HG03108 (cell line): ENCODE measurements around the gene RPL13.

Source experiments
- ATAC-seq: cut with Tn5 transposase; IDR thresholded peaks from one replicate; pipeline ENCODE4 v1.9.1; 2021; ENCODE audit warnings: moderate library complexity; ENCODE audit not compliant: unreplicated experiment

RPL13 gene

GRCh38 chr16:89595330-89596060 is 35.0 kb downstream of the RPL13 start:
- ATAC-seq = no peak

GRCh38 chr16:89596061-89596689 is 35.7 kb downstream of the RPL13 start:
- ATAC-seq = no peak

- ATAC-seq = no peak
These were observed 36.6 kb downstream of the RPL13 start for GRCh38 chr16:89596957-89597649.

GRCh38 chr16:89598199-89598598 is 37.7 kb downstream of the RPL13 start:
- no peak for ATAC-seq

DNA sequence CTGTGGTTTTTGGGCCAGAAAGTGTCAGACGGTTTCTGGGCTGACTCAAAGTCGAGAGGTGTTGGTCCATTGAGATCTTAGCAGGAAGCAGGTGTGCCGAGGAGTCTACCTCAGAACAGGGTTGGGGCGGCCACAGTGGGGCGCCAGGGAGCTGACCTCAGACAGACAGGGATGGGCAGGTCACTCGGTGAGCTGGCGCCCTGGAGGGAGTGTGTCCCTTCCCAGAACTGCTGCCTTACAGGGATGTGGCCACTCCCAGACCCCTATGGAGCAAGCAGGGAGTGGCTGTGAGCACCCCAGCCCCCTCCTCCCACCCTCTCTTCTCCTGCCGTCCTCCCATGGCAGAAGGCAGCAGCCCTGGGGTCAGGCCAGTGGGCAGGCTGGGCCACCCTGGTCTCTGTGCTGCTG is 39.0 kb downstream of the RPL13 start:
- ATAC-seq = no peak

- no peak for ATAC-seq
These were observed 39.4 kb downstream of the RPL13 start for GRCh38 chr16:89599902-89600301.

GRCh38 chr16:89600427-89600826 is 39.9 kb downstream of the RPL13 start:
- ATAC-seq = no peak

GRCh38 chr16:89600956-89601355 is 40.5 kb downstream of the RPL13 start:
- no peak for ATAC-seq

GRCh38 chr16:89601906-89602272 is 41.4 kb downstream of the RPL13 start:
- ATAC-seq = no peak

GRCh38 chr16:89602273-89602951 is 41.9 kb downstream of the RPL13 start:
- no peak for ATAC-seq

DNA sequence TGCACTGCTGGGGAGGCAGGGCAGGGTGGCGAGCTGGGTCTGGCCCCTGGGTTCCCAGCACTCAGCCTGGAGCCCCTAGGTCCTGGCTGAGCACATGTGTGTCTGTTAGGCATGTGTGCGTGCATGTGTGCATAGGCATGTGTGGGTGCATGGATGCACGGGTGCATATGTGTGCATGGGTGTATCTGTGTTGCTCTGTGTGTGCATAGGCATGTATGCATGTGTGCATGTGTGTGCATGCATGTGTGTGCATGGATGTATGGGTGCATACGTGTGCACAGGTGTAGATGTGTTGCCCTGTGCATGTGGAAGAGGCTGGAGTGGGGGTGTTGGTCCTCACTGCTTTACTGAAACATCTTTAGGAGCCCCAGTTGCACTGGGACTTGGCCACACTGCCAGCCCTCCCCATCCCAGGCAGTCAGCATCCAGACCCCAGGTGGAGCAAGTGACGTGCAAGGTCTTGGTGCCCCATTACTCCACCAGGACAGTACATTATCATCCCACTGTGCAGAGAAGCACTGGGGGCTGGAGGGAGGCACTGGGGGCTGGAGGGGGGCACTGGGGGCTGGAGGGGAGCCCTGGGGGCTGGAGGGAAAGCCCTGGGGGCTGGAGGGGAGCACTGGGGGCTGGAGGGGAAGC is 42.6 kb downstream of the RPL13 start:
- no peak for ATAC-seq

- no peak for ATAC-seq
These were observed 44.3 kb downstream of the RPL13 start for GRCh38 chr16:89604764-89605163.

DNA sequence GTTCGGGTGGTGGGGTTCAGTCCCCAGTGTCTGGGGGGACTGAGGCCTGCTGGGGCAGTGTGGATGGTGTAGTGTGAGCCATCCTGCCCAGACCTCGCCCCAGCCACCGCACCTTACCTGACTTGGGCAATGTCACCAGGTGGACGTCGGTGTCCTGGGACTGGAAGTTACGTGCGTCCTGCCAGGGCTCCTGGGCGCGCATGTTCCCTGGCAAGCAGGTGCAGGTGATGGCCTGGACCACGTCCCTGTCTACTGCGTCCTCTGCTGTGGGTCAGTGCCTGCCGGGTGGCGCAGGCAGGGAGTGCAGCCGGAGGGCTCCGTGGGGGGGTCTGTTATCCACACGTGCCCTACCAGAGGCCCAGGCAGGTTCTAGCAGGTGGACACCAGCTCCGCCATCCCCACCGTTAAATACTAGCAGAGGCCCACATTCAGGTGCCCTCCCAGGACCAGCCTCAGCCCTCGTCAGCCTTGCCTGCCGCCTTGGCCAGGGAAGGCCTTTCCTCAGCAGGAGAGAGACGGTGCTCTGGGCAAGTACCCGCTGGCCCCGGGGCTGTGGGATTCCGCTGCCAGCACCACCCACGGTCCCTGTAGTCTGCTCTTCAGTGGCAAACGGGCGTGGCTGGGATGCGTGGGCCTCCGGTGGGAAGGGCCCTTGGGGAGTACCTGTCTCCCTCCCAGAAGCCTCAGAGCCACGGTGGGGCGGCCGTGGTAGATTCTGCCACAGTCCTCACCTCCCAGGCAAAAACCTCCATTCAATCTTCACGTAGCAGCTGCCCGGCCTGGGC is 44.9 kb downstream of the RPL13 start:
- no peak for ATAC-seq

DNA sequence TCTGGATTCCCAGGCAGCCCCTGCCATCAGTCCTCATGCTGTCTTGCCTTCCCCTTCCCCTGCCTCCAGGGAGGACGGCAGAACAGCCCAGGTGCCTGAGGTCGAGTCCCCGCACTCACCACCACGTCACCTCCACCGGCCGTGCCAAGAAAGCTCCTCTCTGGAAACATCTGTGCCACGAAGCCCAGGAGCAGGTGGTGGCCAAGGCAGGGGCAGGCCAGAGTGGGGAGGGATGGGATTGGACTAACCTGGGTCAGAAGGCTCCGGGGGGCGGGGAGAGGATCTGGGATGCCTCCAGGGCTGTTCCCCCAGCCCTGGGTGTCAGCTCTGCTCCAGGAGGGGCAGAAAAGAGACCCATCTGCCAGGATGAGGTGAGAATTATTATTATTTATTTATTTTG is 45.5 kb downstream of the RPL13 start:
- ATAC-seq = no peak

DNA sequence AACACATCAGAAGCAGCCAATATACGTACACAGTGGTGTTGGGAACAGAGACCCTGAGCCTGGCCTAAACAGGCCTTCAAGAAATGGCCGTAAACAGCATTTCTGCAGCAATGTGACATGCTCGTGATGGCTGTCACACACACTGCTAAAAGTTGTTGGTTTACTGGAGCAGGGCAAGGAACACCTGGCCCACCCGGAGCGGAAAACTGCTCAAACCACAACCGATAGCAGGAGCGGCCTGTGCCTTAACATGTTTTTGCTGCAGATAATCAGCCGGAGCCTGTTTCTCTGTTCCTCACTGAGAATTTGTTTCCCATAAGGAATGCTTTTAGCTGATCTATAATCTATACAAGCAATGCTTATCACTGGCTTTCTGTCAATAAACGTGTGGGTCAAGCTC is 47.0 kb downstream of the RPL13 start:
- ATAC-seq = no peak

- no peak for ATAC-seq
These were observed 47.7 kb downstream of the RPL13 start for GRCh38 chr16:89607937-89608740.

DNA sequence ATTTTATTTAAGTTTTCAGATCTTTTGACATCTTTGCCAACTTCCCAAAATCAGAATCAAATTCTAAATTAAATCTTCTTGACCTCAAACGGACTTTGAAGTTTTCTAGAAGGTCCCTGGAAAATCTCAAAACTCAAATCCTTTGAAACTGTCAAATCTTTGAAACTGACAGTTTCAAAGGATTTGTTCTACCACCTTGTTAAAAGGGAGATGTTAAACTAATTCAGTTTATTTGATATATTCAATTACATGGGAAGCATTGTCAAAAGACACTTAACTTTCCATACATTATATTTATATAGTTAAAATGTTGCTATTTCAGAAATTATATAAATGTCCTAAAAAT is 49.6 kb downstream of the RPL13 start:
- no peak for ATAC-seq

DNA sequence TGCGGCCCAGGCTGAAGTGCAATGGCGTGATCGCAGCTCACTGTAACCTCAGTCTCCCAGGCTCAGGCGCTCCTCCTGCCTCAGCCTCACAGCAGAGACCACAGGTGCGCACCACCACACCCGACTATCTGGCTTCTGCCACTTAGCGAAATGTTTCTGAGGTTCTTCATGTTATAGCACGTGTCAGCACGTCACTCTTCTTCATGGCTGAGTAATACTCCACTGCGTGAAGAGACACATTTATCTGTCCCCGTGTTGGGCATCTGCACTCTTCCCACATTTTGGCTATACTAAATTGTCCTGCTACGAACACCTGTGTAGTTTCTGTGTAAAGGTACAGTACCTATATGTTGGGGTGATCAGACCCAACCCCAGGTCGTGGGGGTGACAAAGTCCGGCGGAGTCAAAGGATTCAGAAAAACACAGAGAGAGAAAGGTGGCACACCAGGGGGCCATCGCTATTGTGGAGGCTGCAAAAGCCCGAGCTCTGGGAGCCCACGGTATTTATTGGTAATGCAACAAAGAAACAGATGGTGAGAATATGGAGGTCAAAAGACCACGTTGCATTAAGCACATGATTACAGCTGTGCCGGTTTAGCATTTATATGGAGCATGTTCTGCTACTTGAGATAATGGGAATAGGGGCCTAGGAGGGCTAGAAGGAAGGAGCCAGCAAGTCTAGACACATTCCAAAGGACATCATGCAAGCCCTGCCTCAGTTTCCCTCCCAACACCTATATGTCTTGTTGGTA is 52.1 kb downstream of the RPL13 start:
- ATAC-seq = no peak
